CD4-positive, alpha-beta T cell treated with Interleukin-1 beta for 1 hour (primary cell): ENCODE data around the gene MS4A4A.

ENCODE experiments used
- DNase-seq, 2 donors: peaks; one replicate each; pipeline ENCODE4 v3.0.0-alpha.2; 2020 to 2022

MS4A4A gene

GRCh38 chr11:60357771-60358170 lies 77.3 kb downstream of the MS4A4A start:
- no peak for DNase-seq
